ENCODE data around the gene ACER2. TPM values are rescaled to one million over a fixed set of nuclear protein-coding genes. Genes with fewer than 3 reads are reported as not detected.

Gene ACER2
- total RNA-seq, 4 donors from 2014 or later: 2.8 to 13.5 (median 6.9) TPM

GRCh38 chr9:19416143-19416542, 7.3 kb downstream of the ACER2 start:
- intact Hi-C loops (cut with DNase I; ENCODE audit: low total_unique reads): no loop called here
- no peak overlapping the region for H3K27ac ChIP-seq
- DNase-seq: no peak
- no peaks in the 10 kb centered on the region for H3K27me3 ChIP-seq
- H3K9me3 ChIP-seq: no peaks in the 10 kb centered on the region
- no peak for TF ChIP-seq CTCF (IDR thresholded peaks at IDR 0.05)
- TF ChIP-seq POLR2A (IDR thresholded peaks at IDR 0.05): no peak
- H3K4me1 ChIP-seq: no peaks in the 10 kb centered on the region
- H3K36me3 ChIP-seq: no peaks in the 10 kb centered on the region
- H3K4me3 ChIP-seq: no peak overlapping the region

DNA sequence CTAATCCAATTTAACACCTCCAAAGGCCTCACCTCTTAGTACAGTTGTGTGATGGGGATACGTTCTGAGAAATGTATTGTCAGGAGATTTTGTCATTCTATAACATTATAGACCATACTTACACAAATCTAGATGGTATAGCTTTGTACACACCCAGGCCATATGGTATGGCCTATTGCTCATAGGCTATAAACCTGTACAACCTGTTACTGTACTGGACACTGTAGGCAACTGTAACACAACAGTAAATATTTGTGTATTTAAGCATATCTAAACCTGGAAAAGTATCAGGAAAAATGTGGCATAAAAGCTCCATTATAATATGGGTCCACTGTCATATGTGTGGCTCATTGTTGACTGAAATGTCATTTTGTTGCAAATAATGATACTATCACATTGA, 12.1 kb downstream of the ACER2 start:
- no peaks in the 10 kb centered on the region for H3K9me3 ChIP-seq
- TF ChIP-seq POLR2A (IDR thresholded peaks at IDR 0.05): no peak
- TF ChIP-seq CTCF (IDR thresholded peaks at IDR 0.05): no peak
- intact Hi-C loops (cut with DNase I; ENCODE audit: low total_unique reads): no loop called here

GRCh38 chr9:19423163-19423562, 14.4 kb downstream of the ACER2 start:
- Histone ChIP-seq H3K4me3 (no peak overlapping the region), H3K9me3 (no peaks in the 10 kb centered on the region), H3K27ac (no peak overlapping the region), H3K27me3 (no peaks in the 10 kb centered on the region), H3K4me1 (no peaks in the 10 kb centered on the region), H3K36me3 (no peaks in the 10 kb centered on the region)
- TF ChIP-seq POLR2A (IDR thresholded peaks at IDR 0.05) (no peak), CTCF (IDR thresholded peaks at IDR 0.05) (no peak)
- no peak for DNase-seq
- intact Hi-C loops (cut with DNase I; ENCODE audit: low total_unique reads): no loop called here

More for the DNA sequence above, 12.1 kb downstream of the ACER2 start:
- no peak overlapping the region for H3K27ac ChIP-seq
- no peak for DNase-seq
- H3K36me3 ChIP-seq: no peaks in the 10 kb centered on the region
- H3K4me1 ChIP-seq: no peaks in the 10 kb centered on the region
- H3K4me3 ChIP-seq: no peak overlapping the region
- no peaks in the 10 kb centered on the region for H3K27me3 ChIP-seq

- TF ChIP-seq POLR2A (IDR thresholded peaks at IDR 0.05) (no peak), CTCF (IDR thresholded peaks at IDR 0.05) (no peak)
- Histone ChIP-seq H3K4me1 (no peaks in the 10 kb centered on the region), H3K4me3 (no peak overlapping the region), H3K36me3 (no peaks in the 10 kb centered on the region), H3K27ac (no peak overlapping the region), H3K9me3 (no peaks in the 10 kb centered on the region), H3K27me3 (no peaks in the 10 kb centered on the region)
- intact Hi-C loops (cut with DNase I; ENCODE audit: low total_unique reads): no loop called here
- no peak for DNase-seq
Observed at GRCh38 chr9:19424176-19424779, 15.5 kb downstream of the ACER2 start.

DNA sequence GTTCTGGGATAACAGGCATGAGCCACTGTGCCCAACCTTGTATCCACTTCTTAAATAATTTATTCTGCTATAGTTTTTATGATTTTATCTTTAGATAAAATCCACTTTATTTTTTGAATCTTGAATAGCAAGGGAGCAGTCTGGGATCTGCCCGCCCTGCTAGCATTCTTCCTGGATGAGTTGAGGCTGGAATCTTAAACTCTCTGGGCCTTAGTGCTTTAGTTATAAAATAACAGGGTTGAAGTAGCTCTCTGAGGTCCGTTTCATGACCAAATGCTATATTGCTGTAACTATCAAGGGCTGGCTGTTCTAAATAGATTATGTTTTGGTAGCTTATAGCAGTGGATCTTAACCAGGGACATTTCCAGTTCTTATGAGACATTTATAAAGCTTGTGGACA, 20.8 kb downstream of the ACER2 start:
- H3K27me3 ChIP-seq: no peaks in the 10 kb centered on the region
- no peaks in the 10 kb centered on the region for H3K4me1 ChIP-seq
- H3K36me3 ChIP-seq: no peaks in the 10 kb centered on the region
- intact Hi-C loops (cut with DNase I; ENCODE audit: low total_unique reads): no loop called here
- TF ChIP-seq POLR2A (IDR thresholded peaks at IDR 0.05) (no peak), CTCF (IDR thresholded peaks at IDR 0.05) (no peak)
- H3K9me3 ChIP-seq: no peaks in the 10 kb centered on the region
- no peak for DNase-seq
- no peak overlapping the region for H3K4me3 ChIP-seq
- peak overlapping the region in 1 of 2 donors; percentile 68 for H3K27ac ChIP-seq
